Body of pancreas (tissue), 4 donors: Measurements from ENCODE around the gene DOC2B.

Source experiments
- CTCF ChIP-seq, 7 experiments: fragments of 450-650 bp in 4 of 7; fragments of 200-600 bp in 3 of 7; sonication (generic) in 3 of 7; IDR thresholded peaks; one replicate each; pipeline ENCODE4 v1.5.1; 2016 to 2019; ENCODE audit warnings: antibody characterized with exemption in 7 of 7
- POLR2A ChIP-seq, 3 donors: fragments of 450-650 bp; IDR thresholded peaks; one replicate each; pipeline ENCODE4 v1.6.1; 2016; ENCODE audit warnings: antibody characterized with exemption in 3 of 3, mild to moderate bottlenecking in 2 of 3

- TF ChIP-seq CTCF (IDR thresholded peaks at IDR 0.05) (no peak), POLR2A (IDR thresholded peaks at IDR 0.05) (no peak)
These were observed 17.7 kb upstream of the DOC2B start for GRCh38 chr17:199191-199604.
